A549 (cell line): ENCODE data around the gene LCE1A. TPM values are rescaled to one million over a fixed set of nuclear protein-coding genes. Genes with fewer than 3 reads are reported as not detected.

Experiments used
- ATAC-seq, 2 experiments: fragments of 200-7000 bp in 1 of 2; fragments of >200 bp in 1 of 2; cut with Nextera tagmentation in 1 of 2; cut with Tn5 transposase in 1 of 2; 3 replicates each; pipeline versions ENCODE4 v1.8.0 to v1.9.1; 2018 to 2020; ENCODE audit warnings: mild to moderate bottlenecking in 1 of 2, moderate library complexity in 1 of 2
- CTCF ChIA-PET: fragments of 300-600 bp; sonication (Branson Sonifier 250); formaldehyde crosslinking; extraction: SDS; loops from one replicate; lab custom pipeline; 2021; ENCODE audit warnings: antibody characterized with exemption, inconsistent platforms; lab: Yijun Ruan, JAX
- POLR2A ChIA-PET: fragments of 350-600 bp; formaldehyde crosslinking; extraction: SDS; loops from one replicate; lab custom pipeline; 2021; ENCODE audit warnings: antibody characterized with exemption, inconsistent platforms; lab: Yijun Ruan, JAX
- DNase-seq, 2 experiments: peaks; one replicate each; pipeline versions ENCODE4 v3.0.0 to v3.0.0-alpha.2; 2011 to 2016; ENCODE audit warnings: low read depth in 1 of 2, low spot score in 1 of 2
- FAIRE-seq: peaks from 2 replicates; lab custom pipeline; 2011; peaks lifted over from hg19 to GRCh38; lab: Jason Lieb, UNC
- H3K27ac ChIP-seq, 2 experiments: fragments of >200 bp; sonication (Bioruptor Twin); formaldehyde crosslinking; 3 replicates each; pipeline ENCODE4 v1.5.1; 2016 to 2017
- H3K4me1 ChIP-seq: fragments of >200 bp; sonication (Bioruptor Twin); formaldehyde crosslinking; 3 replicates; pipeline ENCODE4 v1.6.1; 2016
- H3K4me2 ChIP-seq: fragments of >200 bp; sonication (Bioruptor Twin); formaldehyde crosslinking; 3 replicates; pipeline ENCODE4 v1.6.1; 2016
- H3K4me3 ChIP-seq: fragments of >200 bp; sonication (Bioruptor Twin); formaldehyde crosslinking; 3 replicates; pipeline ENCODE4 v1.5.1; 2016
- H3K9me3 ChIP-seq: fragments of >200 bp; sonication (Bioruptor Twin); formaldehyde crosslinking; 3 replicates; pipeline ENCODE4 v1.6.1; 2016
- EHMT2 ChIP-seq: fragments of 200-600 bp; sonication (generic); IDR thresholded peaks from 2 replicates; pipeline ENCODE4 v1.6.1; 2016; ENCODE audit warnings: antibody characterized with exemption, low read depth, mild to moderate bottlenecking, moderate library complexity
- FOSB ChIP-seq: fragments of 250-450 bp; sonication (Bioruptor Pico); IDR thresholded peaks from 2 replicates; pipeline ENCODE4 v1.5.0; 2020; ENCODE audit warnings: mild to moderate bottlenecking, moderate library complexity
- FOSL2 ChIP-seq, 2 experiments: fragments of 450-650 bp in 1 of 2; fragments of >200 bp in 1 of 2; sonication (Bioruptor Twin) in 1 of 2; formaldehyde crosslinking; IDR thresholded peaks; 2 replicates each; pipeline versions ENCODE4 v1.5.0 to v1.6.1; 2016 to 2020; ENCODE audit warnings: mild to moderate bottlenecking in 1 of 2, moderate library complexity in 1 of 2
- HOXA7 ChIP-seq: fragments of 250-450 bp; sonication (Bioruptor Pico); IDR thresholded peaks from 2 replicates; pipeline ENCODE4 v1.5.0; 2020; ENCODE audit warnings: mild to moderate bottlenecking, moderate library complexity
- JUN ChIP-seq, 2 experiments: fragments of >200 bp; sonication (Bioruptor Twin); formaldehyde crosslinking; IDR thresholded peaks; 2 replicates in 1 of 2; 3 replicates in 1 of 2; pipeline ENCODE4 v1.6.1; 2016 to 2017
- KDM1A ChIP-seq: fragments of 200-600 bp; sonication (generic); IDR thresholded peaks from 2 replicates; pipeline ENCODE4 v1.6.1; 2016; ENCODE audit warnings: low read depth, mild to moderate bottlenecking
- NPAS2 ChIP-seq: fragments of 250-450 bp; sonication (Bioruptor Pico); IDR thresholded peaks from 2 replicates; pipeline ENCODE4 v1.8.0; 2022; ENCODE audit warnings: mild to moderate bottlenecking, moderate library complexity, borderline replicate concordance
- NR3C1 ChIP-seq: fragments of >200 bp; sonication (Bioruptor Twin); formaldehyde crosslinking; IDR thresholded peaks from 3 replicates; pipeline ENCODE4 v1.6.1; 2017
- PHF8 ChIP-seq: fragments of 200-600 bp; sonication (generic); IDR thresholded peaks from 2 replicates; pipeline ENCODE4 v1.6.1; 2016; ENCODE audit warnings: low read depth, mild to moderate bottlenecking, antibody characterized with exemption, moderate library complexity, borderline replicate concordance
- TFCP2L1 ChIP-seq: fragments of 250-450 bp; sonication (Bioruptor Pico); IDR thresholded peaks from 2 replicates; pipeline ENCODE4 v1.5.0; 2021; ENCODE audit warnings: mild to moderate bottlenecking
- ZC3H11A ChIP-seq: fragments of 450-650 bp; IDR thresholded peaks from 2 replicates; pipeline ENCODE4 v1.6.1; 2014; ENCODE audit warnings: antibody characterized with exemption, mild to moderate bottlenecking
- ZFP36 ChIP-seq: fragments of 450-650 bp; IDR thresholded peaks from 2 replicates; pipeline ENCODE4 v1.6.1; 2014; ENCODE audit warnings: borderline replicate concordance; ENCODE audit not compliant: partially characterized antibody
- ZNF302 ChIP-seq: fragments of 250-450 bp; sonication (Bioruptor Pico); IDR thresholded peaks from 2 replicates; pipeline ENCODE4 v1.9.0; 2021; ENCODE audit warnings: inconsistent platforms, mild to moderate bottlenecking, moderate library complexity
- WGBS: methylation state at CpG from one replicate; pipeline ENCODE4 v1.1.6; 2017; ENCODE audit errors: missing lambda C conversion rate; 5-methylcytosine and 5-hydroxymethylcytosine counted together
- polyA plus RNA-seq, 4 experiments: library from polyadenylated mRNA; depleted of rRNA in 3 of 4; stranded (reverse); fragments of >200 nt; fragmentation: RNase III in 1 of 4; extraction: RNeasy Plus Mini Kit Qiagen cat#74134 plus additional on column Dnase treatment in 1 of 4; gene quantifications; 2 replicates in 3 of 4; 3 replicates in 1 of 4; pipeline ENCODE4 v1.2.3, GENCODE V29; 2011 to 2017
- TF ChIP-seq, protein P1 (sequence below): fragments of 200-600 bp; sonication (generic); IDR thresholded peaks from 2 replicates; pipeline ENCODE4 v1.6.1; 2016; ENCODE audit warnings: antibody characterized with exemption, mild to moderate bottlenecking, moderate library complexity
- TF ChIP-seq, protein P2 (sequence below): fragments of 450-650 bp; IDR thresholded peaks from 2 replicates; pipeline ENCODE4 v1.6.1; 2014; ENCODE audit warnings: antibody characterized with exemption
- TF ChIP-seq, protein P3 (sequence below): fragments of >200 bp; sonication (Bioruptor Twin); formaldehyde crosslinking; IDR thresholded peaks from 2 replicates; pipeline ENCODE4 v1.6.1; 2016
- TF ChIP-seq, protein P4 (sequence below): IDR thresholded peaks from 2 replicates; pipeline ENCODE4 v1.6.1; 2012
- TF ChIP-seq, protein P5 (sequence below): fragments of 150-350 bp; IDR thresholded peaks from 2 replicates; pipeline ENCODE4 v1.6.1; 2014; ENCODE audit warnings: low read depth, mild to moderate bottlenecking, low read length

Gene LCE1A
- polyA plus RNA-seq, 2 of the 4 experiments (the other 2 are of a cell fraction), result not detected

DNA sequence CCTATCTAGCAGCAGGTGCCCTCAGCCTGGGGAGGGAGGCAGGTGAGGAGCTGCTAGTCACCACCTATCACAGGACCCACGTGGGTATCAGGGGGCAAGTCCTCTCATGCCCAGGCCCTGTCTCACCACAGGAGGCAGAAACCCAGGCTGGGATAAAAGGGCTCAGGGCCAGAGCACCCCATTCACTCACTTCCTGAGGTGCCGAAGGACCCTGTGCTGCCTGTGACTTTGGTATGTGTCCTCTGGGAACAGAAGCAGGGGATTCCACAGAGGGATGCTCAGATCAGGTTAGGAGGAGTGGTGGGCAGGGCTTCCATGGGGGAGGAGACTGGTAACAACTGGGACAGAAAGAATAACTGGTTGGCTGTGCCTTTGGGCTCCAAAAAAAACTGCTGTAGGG is 41.2 kb upstream of the LCE1A start, which contains the start of gene LCE1E:
Gene LCE1E, plus strand, starts transcription at position 181 of the 400 bp plus-strand sequence. CDS start 1,043 bp downstream, outside the sequence.
- Histone ChIP-seq H3K4me2 (no peak within 1 kb of the TSS), H3K27ac (no peak within 1 kb of the TSS), H3K4me1 (no peaks in the 10 kb centered on the region), H3K9me3 (no peaks in the 10 kb centered on the region), H3K4me3 (no peak within 1 kb of the TSS)
- CTCF ChIA-PET, result interaction anchor here (1.4 kb wide), 1 partner anchor 17 kb away, joined by 5 read pairs; no protein-coding TSS in a partner anchor
- no peak for FAIRE-seq
- POLR2A ChIA-PET, result no interaction called here
- TF ChIP-seq, protein P1, sequence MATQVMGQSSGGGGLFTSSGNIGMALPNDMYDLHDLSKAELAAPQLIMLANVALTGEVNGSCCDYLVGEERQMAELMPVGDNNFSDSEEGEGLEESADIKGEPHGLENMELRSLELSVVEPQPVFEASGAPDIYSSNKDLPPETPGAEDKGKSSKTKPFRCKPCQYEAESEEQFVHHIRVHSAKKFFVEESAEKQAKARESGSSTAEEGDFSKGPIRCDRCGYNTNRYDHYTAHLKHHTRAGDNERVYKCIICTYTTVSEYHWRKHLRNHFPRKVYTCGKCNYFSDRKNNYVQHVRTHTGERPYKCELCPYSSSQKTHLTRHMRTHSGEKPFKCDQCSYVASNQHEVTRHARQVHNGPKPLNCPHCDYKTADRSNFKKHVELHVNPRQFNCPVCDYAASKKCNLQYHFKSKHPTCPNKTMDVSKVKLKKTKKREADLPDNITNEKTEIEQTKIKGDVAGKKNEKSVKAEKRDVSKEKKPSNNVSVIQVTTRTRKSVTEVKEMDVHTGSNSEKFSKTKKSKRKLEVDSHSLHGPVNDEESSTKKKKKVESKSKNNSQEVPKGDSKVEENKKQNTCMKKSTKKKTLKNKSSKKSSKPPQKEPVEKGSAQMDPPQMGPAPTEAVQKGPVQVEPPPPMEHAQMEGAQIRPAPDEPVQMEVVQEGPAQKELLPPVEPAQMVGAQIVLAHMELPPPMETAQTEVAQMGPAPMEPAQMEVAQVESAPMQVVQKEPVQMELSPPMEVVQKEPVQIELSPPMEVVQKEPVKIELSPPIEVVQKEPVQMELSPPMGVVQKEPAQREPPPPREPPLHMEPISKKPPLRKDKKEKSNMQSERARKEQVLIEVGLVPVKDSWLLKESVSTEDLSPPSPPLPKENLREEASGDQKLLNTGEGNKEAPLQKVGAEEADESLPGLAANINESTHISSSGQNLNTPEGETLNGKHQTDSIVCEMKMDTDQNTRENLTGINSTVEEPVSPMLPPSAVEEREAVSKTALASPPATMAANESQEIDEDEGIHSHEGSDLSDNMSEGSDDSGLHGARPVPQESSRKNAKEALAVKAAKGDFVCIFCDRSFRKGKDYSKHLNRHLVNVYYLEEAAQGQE, result no peak
- TF ChIP-seq EHMT2 (no peak), PHF8 (no peak), FOSL2 (IDR thresholded peaks at IDR 0.05) (no peak), FOSL2 (CRISPR knock-in tag; IDR thresholded peaks at IDR 0.05) (no peak), KDM1A (no peak), FOSB (CRISPR knock-in tag) (no peak)
- ATAC-seq, result peak in 1 of 2 experiments; percentile 56; a peak in 1 of 6 replicates
- DNase-seq, result no peak
- 45% methylated on average over 2 of the region's 2 CpGs for WGBS

DNA sequence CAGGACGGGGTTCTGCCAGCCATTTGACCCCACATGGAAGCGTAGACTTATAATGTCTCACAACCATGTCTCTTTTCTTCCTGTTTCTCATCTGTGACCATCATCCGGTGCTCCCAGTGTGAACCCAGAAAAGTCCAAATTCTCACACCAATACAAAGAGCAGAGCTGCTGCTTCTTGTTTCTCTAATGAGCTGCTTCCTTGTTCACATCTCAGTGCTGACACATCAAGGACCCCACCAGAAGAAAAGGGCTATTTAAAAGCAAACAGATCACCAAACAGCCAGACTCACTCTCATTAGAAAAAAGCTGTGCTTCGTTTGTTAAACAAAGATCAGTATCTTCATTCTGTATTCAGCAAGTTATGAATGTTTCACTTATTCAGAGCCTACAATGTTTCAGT is 31.6 kb upstream of the LCE1A start:
- WGBS, result no CpG with 5 or more reads among the region's 4 CpGs
- H3K4me1 ChIP-seq, result no peaks in the 10 kb centered on the region
- TF ChIP-seq NPAS2 (CRISPR knock-in tag) (no peak), JUN (IDR thresholded peaks at IDR 0.05) (no peak), TFCP2L1 (CRISPR knock-in tag) (no peak), ZC3H11A (no peak)
- TF ChIP-seq, protein P2, sequence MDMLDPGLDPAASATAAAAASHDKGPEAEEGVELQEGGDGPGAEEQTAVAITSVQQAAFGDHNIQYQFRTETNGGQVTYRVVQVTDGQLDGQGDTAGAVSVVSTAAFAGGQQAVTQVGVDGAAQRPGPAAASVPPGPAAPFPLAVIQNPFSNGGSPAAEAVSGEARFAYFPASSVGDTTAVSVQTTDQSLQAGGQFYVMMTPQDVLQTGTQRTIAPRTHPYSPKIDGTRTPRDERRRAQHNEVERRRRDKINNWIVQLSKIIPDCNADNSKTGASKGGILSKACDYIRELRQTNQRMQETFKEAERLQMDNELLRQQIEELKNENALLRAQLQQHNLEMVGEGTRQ, result no peak
- TF ChIP-seq, protein P3, sequence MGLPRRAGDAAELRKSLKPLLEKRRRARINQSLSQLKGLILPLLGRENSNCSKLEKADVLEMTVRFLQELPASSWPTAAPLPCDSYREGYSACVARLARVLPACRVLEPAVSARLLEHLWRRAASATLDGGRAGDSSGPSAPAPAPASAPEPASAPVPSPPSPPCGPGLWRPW, result no peak
- TF ChIP-seq, protein P4, sequence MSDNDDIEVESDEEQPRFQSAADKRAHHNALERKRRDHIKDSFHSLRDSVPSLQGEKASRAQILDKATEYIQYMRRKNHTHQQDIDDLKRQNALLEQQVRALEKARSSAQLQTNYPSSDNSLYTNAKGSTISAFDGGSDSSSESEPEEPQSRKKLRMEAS, result no peak
- TF ChIP-seq, all 56 proteins: peak for 0
- DNase-seq (no peak), ATAC-seq (no peak), FAIRE-seq (no peak)
- Histone ChIP-seq H3K4me3 (no peak overlapping the region), H3K27ac (no peak overlapping the region), H3K4me2 (no peak overlapping the region), H3K9me3 (no peaks in the 10 kb centered on the region)
- POLR2A ChIA-PET, result no interaction called here
- CTCF ChIA-PET, result no interaction called here

DNA sequence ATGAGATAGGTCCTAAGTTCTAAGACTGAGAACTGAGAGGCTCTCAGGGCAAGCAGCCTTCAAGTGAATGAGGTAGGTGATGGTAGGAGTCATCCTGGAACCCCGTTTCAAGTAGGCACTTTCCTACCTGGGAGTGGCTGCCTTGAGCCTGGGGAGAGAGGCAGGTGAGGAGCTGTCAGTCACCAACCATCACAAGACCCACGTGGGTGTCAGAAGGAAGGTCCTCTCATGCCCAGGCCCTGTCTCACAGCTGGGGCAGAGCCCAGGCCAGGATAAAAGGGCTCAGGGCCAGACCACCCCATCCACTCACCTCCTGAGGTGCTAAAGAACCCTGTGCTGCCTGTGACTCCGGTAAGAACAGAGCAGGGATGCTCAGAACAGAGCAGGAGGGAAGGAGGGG is 30.9 kb upstream of the LCE1A start, which contains the start of gene LCE1D:
Gene LCE1D, plus strand, starts transcription at position 301 of the 400 bp plus-strand sequence. CDS start 1,074 bp downstream, outside the sequence.
- WGBS, result no CpG with 5 or more reads among the region's 3 CpGs
- POLR2A ChIA-PET, result no interaction called here
- FAIRE-seq, result no peak
- no peak for ATAC-seq
- H3K4me1 ChIP-seq, result no peaks in the 10 kb centered on the region
- no peak within 1 kb of the TSS for H3K27ac ChIP-seq
- H3K9me3 ChIP-seq, result no peaks in the 10 kb centered on the region
- DNase-seq, result no peak
- H3K4me2 ChIP-seq, result no peak within 1 kb of the TSS
- no peak within 1 kb of the TSS for H3K4me3 ChIP-seq
- TF ChIP-seq HOXA7, result no peak
- no peak for TF ChIP-seq FOSB (CRISPR knock-in tag)
- TF ChIP-seq ZFP36, result no peak
- no peak for TF ChIP-seq NR3C1
- no peak for TF ChIP-seq ZNF302 (CRISPR knock-in tag)
- TF ChIP-seq, protein P5, sequence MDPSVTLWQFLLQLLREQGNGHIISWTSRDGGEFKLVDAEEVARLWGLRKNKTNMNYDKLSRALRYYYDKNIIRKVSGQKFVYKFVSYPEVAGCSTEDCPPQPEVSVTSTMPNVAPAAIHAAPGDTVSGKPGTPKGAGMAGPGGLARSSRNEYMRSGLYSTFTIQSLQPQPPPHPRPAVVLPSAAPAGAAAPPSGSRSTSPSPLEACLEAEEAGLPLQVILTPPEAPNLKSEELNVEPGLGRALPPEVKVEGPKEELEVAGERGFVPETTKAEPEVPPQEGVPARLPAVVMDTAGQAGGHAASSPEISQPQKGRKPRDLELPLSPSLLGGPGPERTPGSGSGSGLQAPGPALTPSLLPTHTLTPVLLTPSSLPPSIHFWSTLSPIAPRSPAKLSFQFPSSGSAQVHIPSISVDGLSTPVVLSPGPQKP, result no peak
- CTCF ChIA-PET, result no interaction called here
